ENCODE measurements around the gene KIAA1191. TPM values are rescaled to one million over a fixed set of nuclear protein-coding genes. Genes with fewer than 3 reads are reported as not detected.

Gene KIAA1191
- total RNA-seq, 4 donors from 2014 or later: 77.6 to 96.5 (median 83.3) TPM

- DNase-seq: peak in 2 of 3 donors; percentile 86 to 88
- Histone ChIP-seq H3K36me3 (peaks cover 0 to 29% (median 0%) of the 10 kb centered on the region in 3 donors), H3K4me3 (no peak overlapping the region), H3K27ac (peak overlapping the region in 3 of 4 donors; percentile 64 to 97 (median 93)), H3K4me1 (peaks cover 0 to 43% (median 6%) of the 10 kb centered on the region in 4 donors), H3K9me3 (no peaks in the 10 kb centered on the region), H3K27me3 (no peaks in the 10 kb centered on the region)
- peak in 1 of 2 donors; percentile 35 for TF ChIP-seq POLR2A (IDR thresholded peaks at IDR 0.05)
- no peak for TF ChIP-seq CTCF (IDR thresholded peaks at IDR 0.05)
These were observed 39.0 kb upstream of the KIAA1191 start for GRCh38 chr5:176400382-176401156.

- Histone ChIP-seq H3K27me3 (no peaks in the 10 kb centered on the region), H3K9me3 (no peaks in the 10 kb centered on the region), H3K36me3 (peaks cover 0 to 50% (median 0%) of the 10 kb centered on the region in 3 donors), H3K4me1 (peaks cover 0 to 24% (median 4%) of the 10 kb centered on the region in 4 donors), H3K27ac (no peak overlapping the region), H3K4me3 (no peak overlapping the region)
- DNase-seq: no peak
- TF ChIP-seq CTCF (IDR thresholded peaks at IDR 0.05): no peak
- TF ChIP-seq POLR2A (IDR thresholded peaks at IDR 0.05): no peak
These were observed 36.3 kb upstream of the KIAA1191 start for GRCh38 chr5:176397736-176398420.

GRCh38 chr5:176396330-176396729, 34.8 kb upstream of the KIAA1191 start:
- no peaks in the 10 kb centered on the region for H3K9me3 ChIP-seq
- H3K4me1 ChIP-seq: peaks cover 0 to 9% (median 0%) of the 10 kb centered on the region in 4 donors
- no peak overlapping the region for H3K27ac ChIP-seq
- no peak for TF ChIP-seq CTCF (IDR thresholded peaks at IDR 0.05)
- TF ChIP-seq POLR2A (IDR thresholded peaks at IDR 0.05): no peak
- H3K4me3 ChIP-seq: no peak overlapping the region
- H3K27me3 ChIP-seq: no peaks in the 10 kb centered on the region
- peaks cover 0 to 65% (median 0%) of the 10 kb centered on the region in 3 donors for H3K36me3 ChIP-seq
- no peak for DNase-seq

- H3K27me3 ChIP-seq: no peaks in the 10 kb centered on the region
- no peak for DNase-seq
These were observed 33.5 kb upstream of the KIAA1191 start for GRCh38 chr5:176394881-176395675.

More at GRCh38 chr5:176394881-176395675, 33.5 kb upstream of the KIAA1191 start:
- Histone ChIP-seq H3K36me3 (peaks cover 0 to 76% (median 0%) of the 10 kb centered on the region in 3 donors), H3K27ac (no peak overlapping the region), H3K4me1 (no peaks in the 10 kb centered on the region), H3K4me3 (no peak overlapping the region), H3K9me3 (no peaks in the 10 kb centered on the region)
- no peak for TF ChIP-seq POLR2A (IDR thresholded peaks at IDR 0.05)
- no peak for TF ChIP-seq CTCF (IDR thresholded peaks at IDR 0.05)

Measured in Peyer's patch (tissue), 4 donors.